Measurements from ENCODE around the gene PIM3.

- TF ChIP-seq GATA2 (IDR thresholded peaks at IDR 0.05; ENCODE audit: low read depth, low read length) (no peak), GATA3 (IDR thresholded peaks at IDR 0.05; ENCODE audit: low read depth, low read length) (no peak)
These were observed 12.2 kb upstream of the PIM3 start for GRCh38 chr22:49948116-49948957.

All from SH-SY5Y (cell line).